ENCODE data around the gene MIPEP. TPM values are rescaled to one million over a fixed set of nuclear protein-coding genes. Genes with fewer than 3 reads are reported as not detected.
A peak's percentile ranks its signal among the peaks of the same experiment; 100 is the strongest.

Gene MIPEP
- total RNA-seq, 3 donors from 2014 or later = 17.3 to 27.0 (median 24.6) TPM

- no peaks in the 10 kb centered on the region for H3K9me3 ChIP-seq
- intact Hi-C loops (cut with DNase I, micrococcal nuclease) = no loop called here
These were observed 16.6 kb upstream of the MIPEP start for GRCh38 chr13:23905766-23906165.

GRCh38 chr13:23903906-23904280, 14.7 kb upstream of the MIPEP start:
- intact Hi-C loops (cut with DNase I, micrococcal nuclease) = no loop called here
- no peaks in the 10 kb centered on the region for H3K4me1 ChIP-seq (ENCODE audit: low read depth)
- ATAC-seq = peak; percentile 8
- no peak for TF ChIP-seq CTCF (IDR thresholded peaks at IDR 0.05)
- H3K9me3 ChIP-seq = no peaks in the 10 kb centered on the region
- no peak for DNase-seq
- no peak overlapping the region for H3K4me3 ChIP-seq
- H3K36me3 ChIP-seq (ENCODE audit: low read depth) = no peaks in the 10 kb centered on the region

More at GRCh38 chr13:23905766-23906165, 16.6 kb upstream of the MIPEP start:
- ATAC-seq (no peak), DNase-seq (no peak)
- H3K36me3 ChIP-seq (ENCODE audit: low read depth) = no peaks in the 10 kb centered on the region
- no peak for TF ChIP-seq CTCF (IDR thresholded peaks at IDR 0.05)
- no peaks in the 10 kb centered on the region for H3K4me1 ChIP-seq (ENCODE audit: low read depth)
- no peak overlapping the region for H3K4me3 ChIP-seq

GRCh38 chr13:23902975-23903905, 14.0 kb upstream of the MIPEP start:
- Histone ChIP-seq H3K4me1 (ENCODE audit: low read depth) (no peaks in the 10 kb centered on the region), H3K9me3 (no peaks in the 10 kb centered on the region), H3K36me3 (ENCODE audit: low read depth) (no peaks in the 10 kb centered on the region), H3K4me3 (no peak overlapping the region)
- ATAC-seq (peak; percentile 38), DNase-seq (no peak)
- intact Hi-C loops (cut with DNase I, micrococcal nuclease) = no loop called here
- no peak for TF ChIP-seq CTCF (IDR thresholded peaks at IDR 0.05)

GRCh38 chr13:23901365-23901764, 12.2 kb upstream of the MIPEP start:
- no peak for TF ChIP-seq CTCF (IDR thresholded peaks at IDR 0.05)
- H3K36me3 ChIP-seq (ENCODE audit: low read depth) = no peaks in the 10 kb centered on the region
- no peak for ATAC-seq
- DNase-seq = no peak
- intact Hi-C loops (cut with DNase I, micrococcal nuclease) = no loop called here
- no peaks in the 10 kb centered on the region for H3K9me3 ChIP-seq
- H3K4me3 ChIP-seq = no peak overlapping the region
- no peaks in the 10 kb centered on the region for H3K4me1 ChIP-seq (ENCODE audit: low read depth)

- no peak overlapping the region for H3K4me3 ChIP-seq
- H3K4me1 ChIP-seq (ENCODE audit: low read depth) = no peaks in the 10 kb centered on the region
- intact Hi-C loops (cut with DNase I, micrococcal nuclease) = no loop called here
- no peaks in the 10 kb centered on the region for H3K9me3 ChIP-seq
- H3K36me3 ChIP-seq (ENCODE audit: low read depth) = no peaks in the 10 kb centered on the region
- ATAC-seq (peak; percentile 52), DNase-seq (peak in 1 of 3 donors; percentile 18)
- TF ChIP-seq CTCF (IDR thresholded peaks at IDR 0.05) = no peak
These were observed 10.4 kb upstream of the MIPEP start for GRCh38 chr13:23899555-23899954.
